ENCODE results near the gene LCE1B.

- TF ChIP-seq CTCF (IDR thresholded peaks at IDR 0.05) (no peak), POLR2A (IDR thresholded peaks at IDR 0.05) (no peak)
Observed at GRCh38 chr1:152859696-152860095, 47.9 kb downstream of the LCE1B start, which contains the start of gene LCE7A.

All from esophagus squamous epithelium (tissue), 4 donors.